Vagina (tissue), 2 donors: Measurements from ENCODE around the gene PDHX.

Experiments
- POLR2A ChIP-seq, 2 donors: fragments of 450-650 bp; IDR thresholded peaks; one replicate each; pipeline ENCODE4 v1.6.1; 2017; ENCODE audit warnings: antibody characterized with exemption in 2 of 2, mild to moderate bottlenecking in 2 of 2, moderate library complexity in 2 of 2
- TF ChIP-seq, protein P1 (sequence below), 3 experiments: fragments of 450-650 bp in 2 of 3; fragments of 200-600 bp in 1 of 3; sonication (generic) in 1 of 3; IDR thresholded peaks; one replicate each; pipeline ENCODE4 v1.5.1; 2017 to 2019; ENCODE audit warnings: antibody characterized with exemption in 3 of 3, mild to moderate bottlenecking in 2 of 3, moderate library complexity in 2 of 3

DNA sequence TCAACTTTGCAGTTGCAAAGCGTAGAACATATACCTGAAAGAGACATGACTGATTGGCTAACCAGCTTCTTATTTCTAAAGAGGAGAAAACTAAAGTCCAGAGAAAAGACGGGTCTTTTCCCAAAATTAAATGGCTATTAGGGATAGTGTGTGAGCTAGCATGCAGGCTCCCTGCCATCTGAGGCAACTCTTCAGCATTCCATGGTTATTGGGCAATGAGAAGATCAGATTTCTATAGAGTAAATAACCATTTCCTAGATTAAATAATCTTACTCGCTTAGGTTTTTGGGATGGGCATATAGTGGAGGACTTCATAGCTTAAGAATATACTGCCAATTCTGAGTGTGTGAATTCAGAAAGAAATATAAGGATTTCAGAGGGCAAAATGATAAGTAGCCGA, 95.0 kb downstream of the PDHX start:
- no peak for TF ChIP-seq POLR2A (IDR thresholded peaks at IDR 0.05)
- TF ChIP-seq, protein P1, sequence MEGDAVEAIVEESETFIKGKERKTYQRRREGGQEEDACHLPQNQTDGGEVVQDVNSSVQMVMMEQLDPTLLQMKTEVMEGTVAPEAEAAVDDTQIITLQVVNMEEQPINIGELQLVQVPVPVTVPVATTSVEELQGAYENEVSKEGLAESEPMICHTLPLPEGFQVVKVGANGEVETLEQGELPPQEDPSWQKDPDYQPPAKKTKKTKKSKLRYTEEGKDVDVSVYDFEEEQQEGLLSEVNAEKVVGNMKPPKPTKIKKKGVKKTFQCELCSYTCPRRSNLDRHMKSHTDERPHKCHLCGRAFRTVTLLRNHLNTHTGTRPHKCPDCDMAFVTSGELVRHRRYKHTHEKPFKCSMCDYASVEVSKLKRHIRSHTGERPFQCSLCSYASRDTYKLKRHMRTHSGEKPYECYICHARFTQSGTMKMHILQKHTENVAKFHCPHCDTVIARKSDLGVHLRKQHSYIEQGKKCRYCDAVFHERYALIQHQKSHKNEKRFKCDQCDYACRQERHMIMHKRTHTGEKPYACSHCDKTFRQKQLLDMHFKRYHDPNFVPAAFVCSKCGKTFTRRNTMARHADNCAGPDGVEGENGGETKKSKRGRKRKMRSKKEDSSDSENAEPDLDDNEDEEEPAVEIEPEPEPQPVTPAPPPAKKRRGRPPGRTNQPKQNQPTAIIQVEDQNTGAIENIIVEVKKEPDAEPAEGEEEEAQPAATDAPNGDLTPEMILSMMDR (IDR thresholded peaks at IDR 0.05): no peak
